Upper lobe of left lung (tissue), 6 donors: Measurements from ENCODE around the gene ALX1. TPM values are rescaled to one million over a fixed set of nuclear protein-coding genes. Genes with fewer than 3 reads are reported as not detected.

ENCODE experiments used
- ATAC-seq, 2 donors: fragments of 200-7000 bp; cut with Tn5 transposase; one replicate each; pipeline ENCODE4 v1.9.1; 2022; ENCODE audit warnings: mild to moderate bottlenecking in 2 of 2, moderate library complexity in 2 of 2; ENCODE audit not compliant: low FRiP score in 2 of 2
- DNase-seq, 2 donors: peaks; one replicate each; pipeline ENCODE4 v3.0.0-alpha.2; 2019 to 2020
- H3K27ac ChIP-seq, 4 donors: fragments of 200-600 bp; sonication (generic); one replicate each; pipeline ENCODE4 v1.5.1; 2016 to 2019
- H3K27me3 ChIP-seq, 4 donors: fragments of 200-600 bp; sonication (generic); one replicate each; pipeline ENCODE4 v1.5.1; 2017 to 2019
- H3K36me3 ChIP-seq, 4 donors: fragments of 200-600 bp; sonication (generic); one replicate each; pipeline ENCODE4 v1.5.1; 2016 to 2019
- H3K4me1 ChIP-seq, 4 donors: fragments of 200-600 bp; sonication (generic); one replicate each; pipeline ENCODE4 v1.5.1; 2018 to 2019
- H3K4me3 ChIP-seq, 4 donors: fragments of 200-600 bp; sonication (generic); one replicate each; pipeline ENCODE4 v1.5.1; 2017 to 2019; ENCODE audit warnings: mild to moderate bottlenecking in 2 of 4, moderate library complexity in 1 of 4
- H3K9me3 ChIP-seq, 4 donors: fragments of 200-600 bp; sonication (generic); one replicate each; pipeline ENCODE4 v1.5.1; 2018 to 2019
- CTCF ChIP-seq, 6 experiments: fragments of 450-650 bp in 4 of 6; fragments of 200-600 bp in 2 of 6; sonication (generic) in 2 of 6; IDR thresholded peaks; one replicate each; pipeline ENCODE4 v1.5.1; 2016 to 2019; ENCODE audit warnings: antibody characterized with exemption in 6 of 6
- EP300 ChIP-seq, 4 donors: sonication (generic); formaldehyde crosslinking; IDR thresholded peaks; one replicate each; pipeline ENCODE4 v1.5.1; 2017; ENCODE audit warnings: antibody characterized with exemption in 4 of 4, control low read depth in 2 of 4
- POLR2A ChIP-seq, 4 donors: fragments of 450-650 bp; IDR thresholded peaks; one replicate each; pipeline ENCODE4 v1.5.1; 2016 to 2017; ENCODE audit warnings: antibody characterized with exemption in 4 of 4, mild to moderate bottlenecking in 2 of 4
- POLR2AphosphoS5 ChIP-seq, 2 donors: sonication (generic); formaldehyde crosslinking; IDR thresholded peaks; one replicate each; pipeline ENCODE4 v1.5.1; 2017; ENCODE audit warnings: antibody characterized with exemption in 2 of 2
- WGBS, 2 donors: methylation state at CpG; one replicate each; pipeline ENCODE4 v1.1.5; 2017 to 2018; 5-methylcytosine and 5-hydroxymethylcytosine counted together
- total RNA-seq, 6 donors: library from RNA; depleted of rRNA in 4 of 6; stranded (reverse); fragments of >200 nt in 4 of 6; gene quantifications; one replicate each; pipeline versions ENCODE4 v1.1.0 to v1.2.1, GENCODE V29; 2016 to 2021
- donor health status: DM: no; HTN: no; CAD: no; lungs with moderate emphysema.
- donor health status: DM: no; HTN: yes; CAD: no; lungs with severe emphysema.

ALX1 gene
- total RNA-seq, 6 donors from 2014 or later, result 0.89 TPM; not detected in 5

GRCh38 chr12:85299053-85299452 lies 19.0 kb downstream of the ALX1 start:
- Histone ChIP-seq H3K9me3 (no peaks in the 10 kb centered on the region), H3K4me1 (no peaks in the 10 kb centered on the region), H3K4me3 (no peak overlapping the region), H3K27ac (no peak overlapping the region), H3K36me3 (no peaks in the 10 kb centered on the region), H3K27me3 (no peaks in the 10 kb centered on the region)
- TF ChIP-seq CTCF (IDR thresholded peaks at IDR 0.05), result no peak
- no peak for TF ChIP-seq POLR2A (IDR thresholded peaks at IDR 0.05)
- no peak for TF ChIP-seq POLR2AphosphoS5 (IDR thresholded peaks at IDR 0.05)
- no peak for TF ChIP-seq EP300 (IDR thresholded peaks at IDR 0.05)
- ATAC-seq (no peak), DNase-seq (no peak)
- 42 to 47% methylated on average over 2 of the region's 2 CpGs for WGBS, 2 donors

DNA sequence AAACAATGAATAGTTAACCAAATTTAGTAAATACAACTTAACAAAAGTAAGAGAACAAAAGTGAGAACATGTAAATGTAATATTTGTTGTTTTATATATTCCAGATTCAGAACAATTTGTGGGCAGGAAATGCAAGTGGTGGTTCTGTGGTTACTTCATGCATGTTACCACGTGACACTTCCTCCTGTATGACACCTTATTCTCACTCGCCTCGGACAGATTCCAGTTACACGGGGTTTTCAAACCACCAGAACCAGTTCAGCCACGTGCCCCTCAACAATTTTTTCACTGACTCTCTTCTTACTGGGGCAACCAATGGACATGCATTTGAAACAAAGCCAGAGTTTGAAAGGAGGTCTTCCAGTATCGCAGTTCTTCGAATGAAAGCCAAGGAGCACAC lies 21.0 kb downstream of the ALX1 start:
- Histone ChIP-seq H3K36me3 (no peaks in the 10 kb centered on the region), H3K4me1 (no peaks in the 10 kb centered on the region), H3K9me3 (no peaks in the 10 kb centered on the region), H3K4me3 (no peak overlapping the region), H3K27me3 (no peaks in the 10 kb centered on the region), H3K27ac (no peak overlapping the region)
- TF ChIP-seq CTCF (IDR thresholded peaks at IDR 0.05) (no peak), EP300 (IDR thresholded peaks at IDR 0.05) (no peak), POLR2AphosphoS5 (IDR thresholded peaks at IDR 0.05) (no peak), POLR2A (IDR thresholded peaks at IDR 0.05) (no peak)
- ATAC-seq, result no peak
- DNase-seq, result no peak
- 49 to 52% methylated on average over 7 of the region's 7 CpGs for WGBS, 2 donors

DNA sequence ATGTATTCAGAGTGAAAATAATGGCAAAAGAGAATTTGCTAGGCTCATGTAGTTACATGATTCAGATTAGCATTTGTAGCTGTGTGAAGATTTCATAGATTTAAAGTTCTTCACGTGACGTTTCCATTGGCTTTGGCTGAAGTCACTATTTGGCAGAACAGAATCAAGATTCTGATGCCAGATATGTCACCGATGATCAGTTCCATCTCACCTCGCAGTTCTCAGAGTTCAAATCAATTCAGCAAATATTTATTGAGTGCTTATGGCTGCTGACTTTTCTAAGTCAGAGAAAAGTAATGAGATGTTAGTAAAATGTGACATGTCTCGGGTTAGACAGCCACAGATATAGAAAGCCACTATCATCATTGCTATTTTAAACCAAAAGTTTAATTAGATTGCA lies 28.4 kb downstream of the ALX1 start:
- no peak for DNase-seq
- 39 to 58% methylated on average over 5 of the region's 5 CpGs for WGBS, 2 donors
- no peaks in the 10 kb centered on the region for H3K9me3 ChIP-seq

DNA sequence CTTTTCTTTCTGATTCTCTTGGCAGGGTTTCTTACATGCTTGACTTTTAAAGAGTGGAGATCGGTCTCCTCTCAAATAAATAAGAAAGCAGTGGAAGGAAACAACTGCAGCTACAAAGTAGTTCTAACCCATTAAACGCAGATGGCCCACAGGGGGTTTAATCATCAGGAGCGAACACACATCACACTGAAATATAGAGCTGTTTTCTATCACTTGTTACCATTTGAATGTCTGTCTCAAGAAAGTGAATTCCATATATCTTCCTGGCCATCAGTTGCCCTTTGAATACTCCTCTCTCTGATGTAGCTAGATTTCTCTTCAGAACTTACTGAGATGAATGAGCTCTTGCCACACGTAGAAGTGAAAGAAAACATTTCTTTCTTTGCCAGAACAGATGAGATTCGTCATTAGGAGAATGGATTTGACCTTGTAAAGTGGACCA lies 29.1 kb downstream of the ALX1 start:
- DNase-seq (no peak), ATAC-seq (no peak)
- no peaks in the 10 kb centered on the region for H3K9me3 ChIP-seq
- H3K36me3 ChIP-seq, result no peaks in the 10 kb centered on the region
- 42 to 53% methylated on average over 5 of the region's 5 CpGs for WGBS, 2 donors
- no peaks in the 10 kb centered on the region for H3K4me1 ChIP-seq
- no peak overlapping the region for H3K4me3 ChIP-seq
- H3K27ac ChIP-seq, result no peak overlapping the region
- TF ChIP-seq CTCF (IDR thresholded peaks at IDR 0.05) (no peak), POLR2AphosphoS5 (IDR thresholded peaks at IDR 0.05) (no peak), EP300 (IDR thresholded peaks at IDR 0.05) (no peak), POLR2A (IDR thresholded peaks at IDR 0.05) (no peak)
- H3K27me3 ChIP-seq, result no peaks in the 10 kb centered on the region

More for the DNA sequence above, 28.4 kb downstream of the ALX1 start:
- no peaks in the 10 kb centered on the region for H3K36me3 ChIP-seq
- H3K27ac ChIP-seq, result no peak overlapping the region
- no peaks in the 10 kb centered on the region for H3K27me3 ChIP-seq
- TF ChIP-seq EP300 (IDR thresholded peaks at IDR 0.05), result no peak
- no peak for TF ChIP-seq CTCF (IDR thresholded peaks at IDR 0.05)
- no peak for TF ChIP-seq POLR2AphosphoS5 (IDR thresholded peaks at IDR 0.05)
- TF ChIP-seq POLR2A (IDR thresholded peaks at IDR 0.05), result no peak
- H3K4me3 ChIP-seq, result no peak overlapping the region
- no peaks in the 10 kb centered on the region for H3K4me1 ChIP-seq
- no peak for ATAC-seq

GRCh38 chr12:85310025-85310424 lies 30.0 kb downstream of the ALX1 start:
- Histone ChIP-seq H3K27ac (no peak overlapping the region), H3K36me3 (no peaks in the 10 kb centered on the region), H3K4me1 (no peaks in the 10 kb centered on the region), H3K27me3 (no peaks in the 10 kb centered on the region), H3K4me3 (no peak overlapping the region), H3K9me3 (no peaks in the 10 kb centered on the region)
- no peak for ATAC-seq
- no peak for DNase-seq
- 51 to 53% methylated on average over 3 of the region's 3 CpGs for WGBS, 2 donors
- TF ChIP-seq CTCF (IDR thresholded peaks at IDR 0.05), result no peak
- TF ChIP-seq EP300 (IDR thresholded peaks at IDR 0.05), result no peak
- no peak for TF ChIP-seq POLR2AphosphoS5 (IDR thresholded peaks at IDR 0.05)
- no peak for TF ChIP-seq POLR2A (IDR thresholded peaks at IDR 0.05)
